Erythroblast (primary cell): ENCODE data around the gene CCDC171.
"Not testable (repeated sequence)": the region's sequence is repeated elsewhere in the genome, so short reads cannot be mapped to it uniquely, and the experiment has no call there.

Source experiments
- DNase-seq, 2 experiments: peaks; one replicate each; lab custom pipeline; 2025; lab: John Stamatoyannopoulos, UW
- GATA1 ChIP-seq: IDR thresholded peaks from 2 replicates; pipeline ENCODE4 v1.6.1; 2011; ENCODE audit warnings: low read depth, mild to moderate bottlenecking, control low read depth, low read length, moderate library complexity
- POLR2A ChIP-seq: IDR thresholded peaks from 2 replicates; pipeline ENCODE4 v1.6.1; 2011; ENCODE audit warnings: mild to moderate bottlenecking, low read length

Gene CCDC171

GRCh38 chr9:15529566-15530324 is 23.1 kb upstream of the CCDC171 start:
- no peak for DNase-seq
- no peak for TF ChIP-seq GATA1
- TF ChIP-seq POLR2A = no peak

GRCh38 chr9:15531380-15531779 is 21.5 kb upstream of the CCDC171 start:
- TF ChIP-seq GATA1 (no peak), POLR2A (no peak)
- DNase-seq = no peak

GRCh38 chr9:15541872-15542271 is 11.0 kb upstream of the CCDC171 start:
- TF ChIP-seq GATA1 (no peak), POLR2A (no peak)
- no peak for DNase-seq

GRCh38 chr9:15542624-15543023 is 10.2 kb upstream of the CCDC171 start:
- DNase-seq = no peak
- TF ChIP-seq POLR2A (no peak), GATA1 (no peak)

GRCh38 chr9:15543047-15543813 is 9.6 kb upstream of the CCDC171 start:
- no peak for TF ChIP-seq GATA1
- TF ChIP-seq POLR2A = no peak
- no peak for DNase-seq

GRCh38 chr9:15549611-15550010 is 3.2 kb upstream of the CCDC171 start:
- TF ChIP-seq POLR2A (no peak), GATA1 (no peak)
- no peak for DNase-seq

GRCh38 chr9:15553528-15553898 is 670 bp downstream of the CCDC171 start:
- TF ChIP-seq POLR2A = no peak
- TF ChIP-seq GATA1 = no peak
- no peak for DNase-seq

- DNase-seq = no peak
- TF ChIP-seq POLR2A (no peak), GATA1 (no peak)
Measured at GRCh38 chr9:15570769-15571168, 17.9 kb downstream of the CCDC171 start.

GRCh38 chr9:15572200-15572770 is 19.4 kb downstream of the CCDC171 start:
- no peak for TF ChIP-seq GATA1
- TF ChIP-seq POLR2A = no peak
- no peak for DNase-seq

GRCh38 chr9:15576350-15577050 is 23.7 kb downstream of the CCDC171 start:
- TF ChIP-seq GATA1 (no peak), POLR2A (no peak)
- DNase-seq = no peak

- DNase-seq = no peak
- no peak for TF ChIP-seq POLR2A
- no peak for TF ChIP-seq GATA1
Measured at GRCh38 chr9:15578714-15579113, 25.9 kb downstream of the CCDC171 start.

- TF ChIP-seq POLR2A (no peak), GATA1 (no peak)
- DNase-seq = no peak
Measured at GRCh38 chr9:15584379-15584778, 31.5 kb downstream of the CCDC171 start.

- TF ChIP-seq GATA1 = no peak
- TF ChIP-seq POLR2A = no peak
- DNase-seq = no peak
Measured at GRCh38 chr9:15592317-15592716, 39.5 kb downstream of the CCDC171 start.

- DNase-seq = not testable (repeated sequence)
Measured at GRCh38 chr9:15592940-15593339, 40.1 kb downstream of the CCDC171 start.

- DNase-seq = not testable (repeated sequence)
Measured at GRCh38 chr9:15600666-15601330, 48.0 kb downstream of the CCDC171 start.
